HG02588 (cell line): Measurements from ENCODE around the gene POMZP3.
"Not testable (repeated sequence)": the region's sequence is repeated elsewhere in the genome, so short reads cannot be mapped to it uniquely, and the experiment has no call there.

Experiments used
- ATAC-seq: cut with Tn5 transposase; IDR thresholded peaks from one replicate; pipeline ENCODE4 v1.9.1; 2021; ENCODE audit warnings: mild to moderate bottlenecking, moderate library complexity; ENCODE audit not compliant: unreplicated experiment

The POMZP3 gene

GRCh38 chr7:76626989-76627642 lies at the start of gene POMZP3:
Gene POMZP3, minus strand, starts transcription at chr7:76627279. Its CDS starts 1,215 bp downstream, at chr7:76626064.
- ATAC-seq, result peak; percentile 80

DNA sequence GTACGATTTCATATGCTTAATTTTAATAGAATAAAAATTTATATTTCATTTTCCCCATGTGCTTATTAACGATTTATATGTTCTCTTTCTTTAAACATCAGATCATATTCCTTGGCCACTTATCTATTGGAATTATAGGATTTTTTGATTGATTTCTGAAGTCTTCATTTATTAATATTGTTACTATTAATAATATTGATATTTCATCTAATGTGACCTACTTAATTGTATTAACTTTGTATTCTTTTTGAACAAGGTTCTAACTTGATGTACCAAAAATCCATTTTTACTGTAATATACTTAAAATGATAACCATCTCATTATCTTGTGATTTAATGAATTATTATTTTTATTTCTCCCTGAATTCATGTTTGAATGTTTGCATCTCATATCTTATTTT lies 48.7 kb upstream of the POMZP3 start:
- ATAC-seq, result not testable (repeated sequence)

DNA sequence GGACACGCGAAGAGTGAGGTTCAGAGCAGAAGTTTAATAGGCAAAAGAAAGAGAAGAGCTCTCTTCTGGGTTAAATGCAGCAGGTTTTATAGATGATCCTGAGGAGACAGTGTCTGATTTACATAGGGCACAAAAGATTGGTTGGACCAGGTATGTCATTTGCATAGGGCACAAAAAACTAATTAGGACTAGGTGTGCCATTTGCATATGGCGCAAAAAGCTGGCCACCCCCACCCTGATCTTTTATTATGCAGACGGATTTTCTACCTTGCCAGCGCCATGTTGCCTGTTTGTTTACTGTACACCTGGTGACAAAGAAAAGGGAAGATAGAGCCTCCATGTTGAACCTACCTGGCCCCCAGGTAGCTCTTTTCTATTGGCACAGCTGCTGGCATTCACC lies 46.3 kb upstream of the POMZP3 start:
- ATAC-seq, result not testable (repeated sequence)

- ATAC-seq, result not testable (repeated sequence)
These were observed 32.1 kb upstream of the POMZP3 start for GRCh38 chr7:76659212-76659611.

DNA sequence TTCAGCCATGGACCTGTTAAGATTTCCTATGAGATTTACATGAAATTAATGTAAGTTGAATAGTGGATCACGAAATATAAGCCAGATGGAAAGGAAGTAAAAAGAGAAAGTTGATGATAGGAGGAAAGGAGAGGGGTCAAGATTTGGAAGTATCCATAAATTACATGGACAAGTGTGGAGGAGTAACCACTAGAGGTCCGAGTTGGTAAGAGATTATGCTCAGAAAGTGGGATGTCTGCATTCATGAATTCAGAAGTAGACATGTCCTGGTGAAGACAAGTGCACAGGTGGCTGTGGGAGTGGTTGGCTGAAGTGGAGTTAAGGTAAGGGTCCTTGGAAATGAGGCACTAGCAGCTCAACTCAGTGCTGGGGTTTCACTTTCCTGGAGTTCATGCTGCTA lies 29.3 kb upstream of the POMZP3 start:
- ATAC-seq, result not testable (repeated sequence)

GRCh38 chr7:76642620-76643019 lies 15.5 kb upstream of the POMZP3 start:
- ATAC-seq, result not testable (repeated sequence)

DNA sequence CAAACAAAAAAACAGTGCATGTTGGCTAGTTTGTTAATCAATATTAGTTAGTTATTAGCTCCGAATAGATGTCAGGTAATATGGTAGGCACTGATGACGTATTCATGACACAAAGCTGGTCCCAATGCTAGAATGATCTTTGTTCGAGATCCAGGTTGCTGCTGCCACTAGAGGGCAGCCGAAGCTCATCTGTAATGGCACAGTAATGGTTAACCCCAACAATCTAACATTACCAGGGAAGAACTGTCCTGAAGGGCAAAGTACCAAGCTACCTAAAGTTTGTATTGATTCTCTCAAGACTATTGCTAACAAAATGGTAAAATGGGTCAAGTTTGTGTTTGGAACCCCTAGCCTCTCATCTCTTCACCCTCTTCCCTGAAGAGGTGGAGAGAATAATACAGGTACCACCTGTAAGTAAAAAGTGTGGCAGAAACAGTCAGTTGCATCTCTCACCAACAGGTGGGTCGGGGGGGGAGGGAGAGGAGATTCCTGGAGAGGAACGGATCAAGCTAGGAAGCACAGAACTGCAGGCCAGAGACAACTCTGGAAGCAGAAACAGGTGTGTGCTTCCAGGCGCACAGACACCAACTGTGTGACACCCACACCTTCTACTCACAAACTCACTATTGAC lies 10.1 kb upstream of the POMZP3 start:
- peak; percentile 87 for ATAC-seq

DNA sequence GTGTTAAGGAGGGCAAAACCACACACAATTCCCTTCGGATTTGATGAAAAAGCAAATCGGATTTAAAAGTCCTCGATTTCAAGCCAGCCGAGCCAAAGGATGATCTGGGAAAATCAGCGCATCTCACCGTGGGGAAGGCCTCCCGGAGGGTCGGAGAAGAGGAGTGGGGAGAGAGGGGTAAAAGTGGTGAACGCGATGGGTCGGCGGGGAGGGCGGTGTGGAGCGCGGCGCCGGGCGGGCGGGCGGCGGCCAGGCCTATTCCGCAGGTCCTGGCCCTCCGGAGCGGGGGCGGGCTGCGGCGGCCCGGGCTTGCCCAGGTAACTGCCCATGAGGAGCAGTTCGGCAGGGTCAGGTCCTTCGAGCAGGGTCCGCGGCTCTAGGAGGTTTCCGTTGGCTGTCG lies 498 bp downstream of the POMZP3 start:
- ATAC-seq, result peak; percentile 50

DNA sequence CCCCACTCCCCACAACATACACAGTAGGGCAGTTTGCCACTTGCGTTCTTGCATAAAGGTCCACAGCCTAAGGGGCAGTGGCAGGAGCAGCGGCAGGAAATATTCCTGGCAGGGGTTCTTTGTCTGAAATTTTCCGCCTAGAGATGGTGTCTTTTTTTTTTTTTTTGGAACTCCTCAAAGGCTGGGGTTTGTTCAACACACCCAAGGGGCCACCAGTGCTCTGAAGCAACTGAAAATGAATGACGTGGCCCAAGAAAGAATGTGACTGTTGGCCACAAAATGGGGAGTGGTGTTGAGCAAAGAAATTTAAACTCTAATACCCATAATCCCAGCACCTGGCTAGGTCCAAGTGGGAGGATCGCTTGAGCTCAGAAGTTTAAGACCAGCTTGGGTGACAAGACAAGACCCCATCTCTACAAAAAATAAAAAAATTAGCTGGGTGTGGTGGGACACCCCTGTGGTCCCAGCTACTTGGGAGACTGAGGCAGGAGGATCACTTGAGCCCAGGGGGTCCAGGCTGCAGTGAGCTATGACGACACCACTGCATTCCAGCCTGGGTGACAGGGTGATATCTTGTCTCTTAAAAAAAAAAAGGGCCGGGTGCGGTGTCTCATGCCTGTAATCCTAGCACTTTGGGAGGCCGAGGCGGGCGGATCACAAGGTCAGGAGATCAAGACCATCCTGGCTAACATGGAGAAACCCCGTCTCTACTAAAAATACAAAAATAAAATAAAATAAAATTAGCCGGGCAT lies 7.5 kb downstream of the POMZP3 start:
- not testable (repeated sequence) for ATAC-seq

GRCh38 chr7:76613783-76614182 lies 13.3 kb downstream of the POMZP3 start:
- ATAC-seq, result not testable (repeated sequence)

- not testable (repeated sequence) for ATAC-seq
These were observed 14.8 kb downstream of the POMZP3 start for GRCh38 chr7:76612232-76612631.

DNA sequence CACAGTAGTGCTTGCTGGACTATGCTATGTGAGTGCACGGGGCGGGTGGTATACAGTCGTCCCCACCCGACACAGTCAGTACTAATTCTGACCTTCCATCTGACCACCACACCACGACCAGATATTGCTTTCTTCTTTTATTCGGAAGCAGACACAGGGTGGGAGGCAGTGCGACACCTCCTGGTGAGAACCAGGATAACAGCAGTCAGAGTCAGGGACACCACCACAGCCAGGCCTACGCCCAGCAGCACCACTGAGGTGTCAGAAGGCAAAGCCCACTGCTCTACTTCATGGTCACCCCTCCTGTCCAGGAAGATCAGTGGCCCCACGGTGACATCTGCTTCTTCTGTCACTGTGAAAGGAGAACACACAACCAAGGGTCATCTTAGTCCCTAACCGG lies 17.2 kb downstream of the POMZP3 start:
- not testable (repeated sequence) for ATAC-seq

GRCh38 chr7:76608469-76608868 lies 18.6 kb downstream of the POMZP3 start:
- not testable (repeated sequence) for ATAC-seq

DNA sequence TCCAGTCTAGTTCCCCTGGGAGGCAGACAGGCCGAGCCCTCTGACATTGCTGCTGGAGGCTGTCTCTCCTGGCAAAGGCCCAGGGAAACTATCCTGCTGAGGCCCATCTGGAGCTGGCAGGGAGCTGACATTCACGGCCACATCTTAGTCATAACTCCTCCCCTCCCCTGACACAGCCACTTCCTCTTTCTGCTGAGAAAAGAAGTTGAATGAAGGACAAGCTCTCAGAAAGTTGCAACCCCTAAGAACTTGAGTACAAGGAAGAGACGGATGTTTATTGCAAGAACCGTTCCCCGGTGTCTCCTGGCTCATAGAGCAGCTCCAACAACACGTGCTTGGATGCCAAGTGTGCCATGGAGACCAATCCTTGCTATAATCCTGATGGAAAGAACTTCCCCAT lies 21.1 kb downstream of the POMZP3 start:
- peak; percentile 91 for ATAC-seq

DNA sequence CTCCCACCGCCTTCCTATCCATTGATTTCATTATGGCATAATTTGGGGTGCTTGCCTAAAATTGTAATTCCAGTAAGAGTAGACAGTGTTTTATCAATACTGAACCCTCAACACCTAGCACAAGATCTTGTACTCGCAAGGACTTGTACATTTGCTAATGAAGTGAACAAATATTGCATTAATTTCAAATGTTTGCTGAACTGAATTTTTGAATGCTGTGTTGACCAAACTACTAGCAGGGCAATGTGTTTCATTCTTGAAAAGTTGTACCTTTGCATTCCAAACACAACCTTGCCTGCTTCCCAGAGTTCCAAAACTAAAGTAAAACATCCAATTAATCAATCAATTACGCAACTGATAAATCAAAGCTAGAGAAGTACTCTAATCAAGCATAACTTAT lies 26.4 kb downstream of the POMZP3 start:
- not testable (repeated sequence) for ATAC-seq

GRCh38 chr7:76600116-76600482 lies 27.0 kb downstream of the POMZP3 start:
- not testable (repeated sequence) for ATAC-seq

DNA sequence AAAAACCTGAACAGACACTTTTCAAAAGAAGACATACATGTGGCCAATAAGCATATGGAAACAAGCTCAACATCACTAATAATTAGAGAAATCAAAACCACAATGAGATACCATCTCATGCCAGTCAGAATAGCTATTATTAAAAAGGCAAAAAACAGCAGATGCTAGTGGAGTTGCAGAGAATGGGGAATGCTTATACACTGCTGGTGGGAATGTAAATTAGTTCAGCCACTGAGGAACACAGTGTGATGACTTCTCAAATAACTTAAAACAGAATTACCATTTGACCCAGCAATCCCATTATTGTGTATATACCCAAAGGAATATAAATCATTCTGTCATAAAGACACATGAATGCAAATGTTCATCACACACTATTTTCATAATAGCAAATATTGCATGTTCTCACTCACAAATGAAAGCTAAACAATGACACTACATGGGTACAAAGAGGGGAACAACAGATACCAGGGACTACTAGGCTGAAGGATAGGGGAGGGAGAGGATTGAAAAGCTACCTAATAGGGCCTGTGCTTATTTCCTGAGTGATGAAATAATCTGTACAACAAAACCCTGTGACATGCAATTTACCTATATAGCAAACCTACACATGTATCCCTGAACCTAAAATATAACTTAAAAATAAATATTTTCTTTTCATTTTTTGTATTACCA lies 28.4 kb downstream of the POMZP3 start:
- not testable (repeated sequence) for ATAC-seq

DNA sequence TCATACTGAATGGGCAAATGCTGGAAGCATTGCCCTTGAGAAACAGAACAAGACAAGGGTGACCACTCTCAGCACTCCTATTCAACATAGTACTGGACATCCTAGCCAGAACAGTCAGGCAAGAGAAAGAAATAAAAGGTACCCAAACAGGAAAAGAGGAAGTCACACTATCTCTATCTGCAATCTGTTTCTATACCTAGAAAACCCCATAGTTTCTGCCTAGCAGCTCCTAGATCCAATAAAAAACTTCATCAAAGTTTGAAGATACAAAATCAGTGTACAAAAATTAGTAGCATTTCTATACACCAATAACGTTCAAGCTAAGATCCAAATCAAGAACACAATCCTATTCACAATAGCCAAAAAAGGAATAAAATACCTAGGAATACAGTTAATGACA lies 29.8 kb downstream of the POMZP3 start:
- ATAC-seq, result not testable (repeated sequence)

DNA sequence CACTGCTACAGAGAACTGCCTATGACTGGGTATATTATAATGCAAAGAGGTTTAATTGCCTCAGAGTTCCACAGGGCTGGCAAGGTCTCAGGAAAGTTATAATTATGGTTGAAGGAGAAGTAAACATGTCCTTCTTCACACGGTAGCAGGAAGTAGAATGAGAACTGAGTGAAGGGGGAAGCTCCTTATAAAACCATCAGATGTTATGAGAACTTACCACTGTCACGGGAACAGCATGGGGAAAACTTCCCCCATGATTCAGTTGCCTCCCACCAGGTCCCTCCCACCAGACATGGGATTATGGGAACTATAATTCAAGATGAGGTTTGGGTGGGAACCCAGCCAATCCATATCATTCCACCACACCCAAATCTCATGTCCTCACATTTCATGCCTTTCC lies 34.4 kb downstream of the POMZP3 start:
- ATAC-seq, result not testable (repeated sequence)

GRCh38 chr7:76591602-76592304 lies 35.3 kb downstream of the POMZP3 start:
- ATAC-seq, result peak; percentile 77

DNA sequence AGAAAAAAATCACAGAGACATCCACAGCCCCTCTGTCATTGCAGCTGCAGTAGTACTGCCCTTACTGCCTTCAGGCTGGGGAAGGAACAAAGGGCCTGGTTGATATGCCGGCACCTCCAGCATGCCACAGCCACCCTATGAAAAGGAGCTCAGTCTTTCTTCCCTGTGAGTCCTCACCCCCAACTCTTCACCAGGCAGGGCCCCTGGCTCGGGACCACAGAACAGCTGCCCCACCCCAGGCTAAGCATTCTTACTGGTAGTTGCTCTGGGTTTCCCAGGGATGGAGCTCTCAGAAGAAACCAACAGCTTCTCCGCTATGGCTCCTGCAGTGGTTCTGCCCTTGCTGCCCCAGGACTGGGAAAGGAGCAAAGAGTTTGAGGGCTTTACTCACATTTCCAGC lies 36.0 kb downstream of the POMZP3 start:
- not testable (repeated sequence) for ATAC-seq
